ENCODE measurements around the gene AHRR.

AHRR gene

GRCh38 chr5:359301-359897 is 37.9 kb downstream of the AHRR start:
- Histone ChIP-seq H3K4me3 (ENCODE audit: low read depth, low read length) (no peak overlapping the region), H3K36me3 (ENCODE audit: control insufficient read depth, insufficient read depth, low read length) (no peaks in the 10 kb centered on the region), H3K27ac (ENCODE audit: low read depth, low read length) (no peak overlapping the region), H3K9me3 (ENCODE audit: control insufficient read depth, insufficient read depth, low read length) (no peaks in the 10 kb centered on the region), H3K27me3 (ENCODE audit: control insufficient read depth, insufficient read depth, low read length) (no peaks in the 10 kb centered on the region), H3K4me1 (ENCODE audit: control insufficient read depth, insufficient read depth, low read length) (no peaks in the 10 kb centered on the region), H3K9ac (ENCODE audit: low read depth, low read length) (no peak overlapping the region)

DNA sequence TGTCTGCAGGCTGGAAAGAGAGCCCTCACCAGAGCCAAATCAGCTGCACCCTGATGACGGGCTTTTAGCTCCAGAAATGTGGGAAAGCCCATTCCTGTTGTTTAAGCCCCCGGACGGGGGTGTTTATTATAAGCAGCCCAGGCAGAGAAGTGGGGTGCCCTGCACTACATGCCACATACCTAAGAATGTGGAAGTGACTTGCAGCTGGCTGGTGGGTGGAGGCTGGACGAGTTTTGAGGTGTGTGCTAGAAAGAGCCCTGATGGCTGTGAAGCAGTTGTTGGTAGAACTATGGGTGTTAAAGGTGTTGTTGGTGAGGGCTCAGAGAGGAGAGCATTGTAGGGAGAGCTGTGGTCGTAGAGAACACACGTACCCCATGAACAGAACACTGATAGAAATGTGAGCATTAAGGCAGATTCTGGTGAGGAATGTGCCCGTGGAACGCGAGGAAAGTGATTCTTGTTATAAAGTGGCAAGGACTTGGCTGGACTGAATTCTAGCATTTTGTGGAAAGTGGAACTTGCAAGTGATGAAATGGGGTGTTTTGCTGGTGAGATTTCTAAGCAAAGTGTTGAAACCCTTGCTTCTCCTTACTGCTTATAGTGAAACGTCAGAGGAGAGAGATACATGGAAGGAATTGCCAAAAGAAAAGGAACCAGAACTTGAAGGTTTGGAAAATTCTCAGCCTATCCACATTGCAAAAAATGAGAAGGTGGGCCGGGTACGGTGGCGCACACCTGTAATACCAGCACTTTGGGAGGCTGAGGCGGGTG is 38.9 kb downstream of the AHRR start:
- no peak overlapping the region for H3K27ac ChIP-seq (ENCODE audit: low read depth, low read length)
- no peak overlapping the region for H3K4me3 ChIP-seq (ENCODE audit: low read depth, low read length)
- H3K9me3 ChIP-seq (ENCODE audit: control insufficient read depth, insufficient read depth, low read length): no peaks in the 10 kb centered on the region
- H3K36me3 ChIP-seq (ENCODE audit: control insufficient read depth, insufficient read depth, low read length): no peaks in the 10 kb centered on the region
- H3K27me3 ChIP-seq (ENCODE audit: control insufficient read depth, insufficient read depth, low read length): no peaks in the 10 kb centered on the region
- H3K4me1 ChIP-seq (ENCODE audit: control insufficient read depth, insufficient read depth, low read length): no peaks in the 10 kb centered on the region
- no peak overlapping the region for H3K9ac ChIP-seq (ENCODE audit: low read depth, low read length)

GRCh38 chr5:362189-362588 is 40.7 kb downstream of the AHRR start:
- Histone ChIP-seq H3K27me3 (ENCODE audit: control insufficient read depth, insufficient read depth, low read length) (no peaks in the 10 kb centered on the region), H3K36me3 (ENCODE audit: control insufficient read depth, insufficient read depth, low read length) (no peaks in the 10 kb centered on the region), H3K4me3 (ENCODE audit: low read depth, low read length) (no peak overlapping the region), H3K9ac (ENCODE audit: low read depth, low read length) (no peak overlapping the region), H3K4me1 (ENCODE audit: control insufficient read depth, insufficient read depth, low read length) (peaks cover 2% of the 10 kb centered on the region; the same call in 1 of the 2 replicates), H3K27ac (ENCODE audit: low read depth, low read length) (no peak overlapping the region), H3K9me3 (ENCODE audit: control insufficient read depth, insufficient read depth, low read length) (no peaks in the 10 kb centered on the region)

- peaks cover 10% of the 10 kb centered on the region; the same call in 1 of the 2 replicates for H3K4me1 ChIP-seq (ENCODE audit: control insufficient read depth, insufficient read depth, low read length)
- H3K4me3 ChIP-seq (ENCODE audit: low read depth, low read length): no peak overlapping the region
- no peaks in the 10 kb centered on the region for H3K27me3 ChIP-seq (ENCODE audit: control insufficient read depth, insufficient read depth, low read length)
- H3K9me3 ChIP-seq (ENCODE audit: control insufficient read depth, insufficient read depth, low read length): no peaks in the 10 kb centered on the region
- H3K27ac ChIP-seq (ENCODE audit: low read depth, low read length): no peak overlapping the region
- no peaks in the 10 kb centered on the region for H3K36me3 ChIP-seq (ENCODE audit: control insufficient read depth, insufficient read depth, low read length)
- no peak overlapping the region for H3K9ac ChIP-seq (ENCODE audit: low read depth, low read length)
These were observed 41.7 kb downstream of the AHRR start for GRCh38 chr5:362978-363765.

DNA sequence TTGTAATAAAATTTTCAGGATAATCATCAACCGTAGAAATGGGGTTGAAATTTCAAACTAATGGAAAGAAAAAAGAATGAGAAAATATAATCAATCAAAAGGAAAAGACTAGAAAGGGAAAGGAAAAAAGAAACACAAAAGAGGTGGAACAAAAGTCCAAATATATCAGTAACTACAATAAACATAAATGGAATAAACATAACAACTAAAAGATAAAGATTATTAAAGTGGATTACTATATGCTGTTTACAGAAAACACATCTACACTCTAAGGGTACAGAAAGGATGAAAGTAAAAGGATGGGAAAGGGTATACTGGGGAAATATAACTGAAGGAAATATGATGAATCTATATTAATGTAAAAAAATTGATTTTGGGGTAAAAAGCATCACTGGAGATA is 43.0 kb downstream of the AHRR start:
- no peaks in the 10 kb centered on the region for H3K9me3 ChIP-seq (ENCODE audit: control insufficient read depth, insufficient read depth, low read length)
- no peak overlapping the region for H3K9ac ChIP-seq (ENCODE audit: low read depth, low read length)
- no peaks in the 10 kb centered on the region for H3K36me3 ChIP-seq (ENCODE audit: control insufficient read depth, insufficient read depth, low read length)
- H3K4me3 ChIP-seq (ENCODE audit: low read depth, low read length): no peak overlapping the region
- H3K27me3 ChIP-seq (ENCODE audit: control insufficient read depth, insufficient read depth, low read length): no peaks in the 10 kb centered on the region
- H3K27ac ChIP-seq (ENCODE audit: low read depth, low read length): no peak overlapping the region
- H3K4me1 ChIP-seq (ENCODE audit: control insufficient read depth, insufficient read depth, low read length): peaks cover 14% of the 10 kb centered on the region; the same call in 1 of the 2 replicates

DNA sequence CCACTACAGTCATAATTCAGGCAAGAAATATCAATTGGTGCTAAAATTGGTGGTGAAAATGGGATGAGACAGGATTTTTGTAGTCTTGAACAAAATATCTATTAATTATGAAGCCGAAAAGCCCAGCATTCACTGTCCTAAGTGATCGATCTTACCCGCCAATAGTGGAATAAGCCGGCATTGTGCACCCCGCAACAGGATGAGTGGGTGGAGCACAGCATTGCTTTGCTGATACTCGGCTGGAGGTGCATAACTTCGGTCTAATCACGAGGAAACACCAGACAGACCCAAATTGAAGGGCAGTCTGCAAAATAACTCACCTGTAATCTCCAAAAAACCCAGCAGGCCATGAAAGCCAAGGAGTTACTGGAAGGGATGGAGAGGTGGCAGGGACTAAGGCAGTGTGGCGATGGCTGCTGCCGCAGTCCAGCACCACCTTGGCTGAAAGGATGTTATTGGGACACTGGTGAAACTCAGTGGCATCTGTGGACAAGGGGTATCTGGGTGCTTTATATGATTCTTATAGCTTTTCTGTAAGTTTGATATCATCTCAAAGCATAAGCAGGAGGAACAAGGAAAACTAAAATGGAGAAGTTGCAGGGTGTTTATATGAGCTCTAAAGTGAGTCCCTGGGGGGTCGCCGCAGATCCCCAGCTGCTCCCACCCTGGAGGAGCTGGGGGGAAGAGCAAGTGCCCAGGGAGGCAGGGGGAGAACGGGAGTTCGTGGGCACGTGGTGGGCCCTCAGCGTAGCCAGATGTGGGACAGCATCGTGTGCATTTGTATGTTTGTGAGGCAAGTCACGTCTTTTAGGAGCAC is 45.2 kb downstream of the AHRR start:
- Histone ChIP-seq H3K4me3 (ENCODE audit: low read depth, low read length) (no peak overlapping the region), H3K9me3 (ENCODE audit: control insufficient read depth, insufficient read depth, low read length) (no peaks in the 10 kb centered on the region), H3K27me3 (ENCODE audit: control insufficient read depth, insufficient read depth, low read length) (no peaks in the 10 kb centered on the region), H3K4me1 (ENCODE audit: control insufficient read depth, insufficient read depth, low read length) (peaks cover 14% of the 10 kb centered on the region; the same call in 1 of the 2 replicates), H3K9ac (ENCODE audit: low read depth, low read length) (no peak overlapping the region), H3K36me3 (ENCODE audit: control insufficient read depth, insufficient read depth, low read length) (no peaks in the 10 kb centered on the region), H3K27ac (ENCODE audit: low read depth, low read length) (no peak overlapping the region)

DNA sequence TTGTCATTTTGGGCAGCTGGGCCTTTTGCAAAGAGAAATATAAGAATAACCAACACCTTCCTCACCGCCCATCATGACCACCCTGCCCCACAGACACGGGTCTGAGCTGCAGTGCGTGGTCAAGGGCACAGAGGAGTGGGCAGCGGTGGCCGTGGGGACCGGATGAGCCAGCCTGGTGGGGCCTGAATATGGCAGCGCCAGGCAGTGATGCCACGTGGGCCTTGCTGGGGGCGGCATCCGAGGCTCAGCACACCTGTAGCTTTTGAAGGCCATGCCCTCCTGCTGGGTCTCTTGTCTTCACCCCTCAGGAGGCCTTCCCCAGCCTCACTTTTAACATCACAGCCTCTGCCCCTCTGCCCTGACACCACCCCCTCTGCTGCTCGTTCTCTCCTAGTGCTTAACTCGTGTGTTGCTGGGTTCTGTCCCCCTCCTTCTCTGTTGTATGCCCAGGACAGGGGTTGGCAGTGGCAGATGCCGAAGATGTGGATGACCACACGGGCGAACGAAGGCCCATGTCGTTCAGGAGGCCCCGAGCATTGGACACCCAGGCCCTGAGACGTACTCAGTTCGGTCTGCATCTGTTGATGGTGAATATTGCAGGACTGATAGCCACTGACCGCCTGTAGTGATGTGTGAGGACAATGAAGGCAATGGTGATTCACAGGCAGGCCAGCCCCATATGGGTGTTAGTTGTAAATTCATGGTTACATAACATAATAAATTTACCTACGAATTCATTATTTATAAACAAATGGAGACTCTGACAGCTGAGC is 46.0 kb downstream of the AHRR start:
- H3K9me3 ChIP-seq (ENCODE audit: control insufficient read depth, insufficient read depth, low read length): no peaks in the 10 kb centered on the region
- H3K9ac ChIP-seq (ENCODE audit: low read depth, low read length): no peak overlapping the region
- no peak overlapping the region for H3K27ac ChIP-seq (ENCODE audit: low read depth, low read length)
- no peak overlapping the region for H3K4me3 ChIP-seq (ENCODE audit: low read depth, low read length)
- no peaks in the 10 kb centered on the region for H3K36me3 ChIP-seq (ENCODE audit: control insufficient read depth, insufficient read depth, low read length)
- H3K27me3 ChIP-seq (ENCODE audit: control insufficient read depth, insufficient read depth, low read length): no peaks in the 10 kb centered on the region
- H3K4me1 ChIP-seq (ENCODE audit: control insufficient read depth, insufficient read depth, low read length): peaks cover 14% of the 10 kb centered on the region; the same call in 1 of the 2 replicates

DNA sequence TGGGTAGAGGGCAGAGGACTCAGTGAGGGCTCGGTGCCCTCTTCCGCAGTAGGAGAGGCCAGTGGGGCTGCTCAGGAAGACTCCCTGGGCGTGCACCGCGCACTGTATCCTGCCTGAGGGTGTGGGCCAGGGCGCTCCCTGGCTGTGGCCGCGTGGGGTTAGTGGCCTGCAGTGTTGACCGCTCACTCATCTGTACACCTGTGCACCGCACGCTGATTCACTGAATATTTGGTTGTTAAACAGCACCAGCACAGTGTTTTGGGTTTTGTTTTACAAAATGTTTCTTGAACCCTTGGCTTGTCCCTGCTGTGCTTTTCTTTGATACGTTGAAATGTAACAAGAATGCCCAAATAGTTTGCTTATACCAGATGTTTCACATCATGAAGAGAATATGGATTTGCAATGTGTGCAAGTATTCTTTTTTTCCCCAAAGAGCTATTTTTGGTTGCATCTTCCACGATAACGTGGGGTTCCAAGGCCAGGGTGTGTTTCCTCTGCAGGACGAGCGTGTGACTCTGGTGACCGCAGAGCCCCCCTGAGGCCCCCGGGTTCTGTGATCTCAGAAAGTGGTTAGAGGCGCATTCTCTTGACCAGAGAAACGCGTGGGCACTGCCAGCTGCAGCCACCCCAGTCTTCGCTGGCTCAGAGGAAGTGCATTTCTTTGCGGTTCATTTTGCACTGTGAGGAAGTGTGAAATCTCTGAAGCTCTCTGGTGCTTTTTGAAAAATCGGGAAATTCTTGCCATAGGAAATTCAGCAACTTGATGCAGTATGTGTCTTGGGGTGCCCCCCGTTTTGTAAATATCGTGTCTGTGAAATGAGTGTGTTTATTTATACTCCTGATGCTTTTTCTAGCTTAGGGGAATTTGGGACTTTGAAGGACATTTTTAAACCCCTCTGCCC is 46.9 kb downstream of the AHRR start:
- H3K4me3 ChIP-seq (ENCODE audit: low read depth, low read length): no peak overlapping the region
- peaks cover 17% of the 10 kb centered on the region; the same call in 1 of the 2 replicates for H3K4me1 ChIP-seq (ENCODE audit: control insufficient read depth, insufficient read depth, low read length)
- peaks cover 7% of the 10 kb centered on the region; the same call in 1 of the 2 replicates for H3K27me3 ChIP-seq (ENCODE audit: control insufficient read depth, insufficient read depth, low read length)
- no peaks in the 10 kb centered on the region for H3K36me3 ChIP-seq (ENCODE audit: control insufficient read depth, insufficient read depth, low read length)
- no peaks in the 10 kb centered on the region for H3K9me3 ChIP-seq (ENCODE audit: control insufficient read depth, insufficient read depth, low read length)
- H3K27ac ChIP-seq (ENCODE audit: low read depth, low read length): no peak overlapping the region
- H3K9ac ChIP-seq (ENCODE audit: low read depth, low read length): no peak overlapping the region

- H3K27ac ChIP-seq (ENCODE audit: low read depth, low read length): no peak overlapping the region
- H3K4me3 ChIP-seq (ENCODE audit: low read depth, low read length): no peak overlapping the region
- peaks cover 17% of the 10 kb centered on the region; the same call in 1 of the 2 replicates for H3K4me1 ChIP-seq (ENCODE audit: control insufficient read depth, insufficient read depth, low read length)
- H3K27me3 ChIP-seq (ENCODE audit: control insufficient read depth, insufficient read depth, low read length): peaks cover 13% of the 10 kb centered on the region
- no peak overlapping the region for H3K9ac ChIP-seq (ENCODE audit: low read depth, low read length)
- H3K9me3 ChIP-seq (ENCODE audit: control insufficient read depth, insufficient read depth, low read length): no peaks in the 10 kb centered on the region
- no peaks in the 10 kb centered on the region for H3K36me3 ChIP-seq (ENCODE audit: control insufficient read depth, insufficient read depth, low read length)
These were observed 47.8 kb downstream of the AHRR start for GRCh38 chr5:369151-369868.

All from HUES48 (cell line).